Breast epithelium (tissue), 3 donors: ENCODE measurements around the gene UNC13C.

Experiments
- CTCF ChIP-seq, 3 donors: fragments of 450-650 bp; IDR thresholded peaks; one replicate each; pipeline ENCODE4 v1.5.1; 2016 to 2017; ENCODE audit warnings: antibody characterized with exemption in 3 of 3, mild to moderate bottlenecking in 3 of 3, moderate library complexity in 3 of 3
- POLR2A ChIP-seq: fragments of 450-650 bp; IDR thresholded peaks from one replicate; pipeline ENCODE4 v1.6.1; 2016; ENCODE audit warnings: antibody characterized with exemption, mild to moderate bottlenecking, moderate library complexity
- POLR2AphosphoS5 ChIP-seq, 3 donors: sonication (generic); formaldehyde crosslinking; IDR thresholded peaks; one replicate each; pipeline ENCODE4 v1.6.1; 2017; ENCODE audit warnings: antibody characterized with exemption in 3 of 3

GRCh38 chr15:54520616-54521015 lies 542.4 kb downstream of the UNC13C start:
- TF ChIP-seq CTCF (IDR thresholded peaks at IDR 0.05) (no peak), POLR2A (no peak), POLR2AphosphoS5 (IDR thresholded peaks at IDR 0.05) (no peak)
